Peyer's patch (tissue), 4 donors: ENCODE measurements around the gene SRGAP1. TPM values are rescaled to one million over a fixed set of nuclear protein-coding genes. Genes with fewer than 3 reads are reported as not detected.

Experiments used
- DNase-seq, 3 donors: peaks; one replicate each; pipeline ENCODE4 v3.0.0-alpha.2; 2017 to 2019
- H3K27ac ChIP-seq, 4 donors: fragments of 200-600 bp; sonication (generic); one replicate each; pipeline ENCODE4 v1.5.1; 2016 to 2019
- H3K27me3 ChIP-seq, 2 donors: fragments of 200-600 bp; sonication (generic); one replicate each; pipeline ENCODE4 v1.5.1; 2019
- H3K36me3 ChIP-seq, 3 donors: fragments of 200-600 bp; sonication (generic); one replicate each; pipeline ENCODE4 v1.5.1; 2016 to 2019
- H3K4me1 ChIP-seq, 4 donors: fragments of 200-600 bp; sonication (generic); one replicate each; pipeline ENCODE4 v1.5.1; 2016 to 2019
- H3K4me3 ChIP-seq, 4 donors: fragments of 200-600 bp; sonication (generic); 1 replicate in 3 of 4; 2 replicates in 1 of 4; pipeline ENCODE4 v1.5.1; 2016 to 2019; ENCODE audit warnings: mild to moderate bottlenecking in 1 of 4
- H3K9me3 ChIP-seq, 4 donors: fragments of 200-600 bp; sonication (generic); one replicate each; pipeline ENCODE4 v1.5.1; 2016 to 2019; ENCODE audit warnings: mild to moderate bottlenecking in 1 of 4
- CTCF ChIP-seq, 6 experiments: fragments of 450-650 bp in 4 of 6; fragments of 200-600 bp in 2 of 6; sonication (generic) in 1 of 6; IDR thresholded peaks; one replicate each; pipeline ENCODE4 v1.5.1; 2017 to 2019; ENCODE audit warnings: antibody characterized with exemption in 6 of 6, mild to moderate bottlenecking in 3 of 6, moderate library complexity in 1 of 6
- POLR2A ChIP-seq, 2 donors: fragments of 450-650 bp; IDR thresholded peaks; one replicate each; pipeline ENCODE4 v1.5.1; 2017; ENCODE audit warnings: antibody characterized with exemption in 2 of 2, mild to moderate bottlenecking in 2 of 2, moderate library complexity in 2 of 2
- total RNA-seq, 4 donors: library from RNA; depleted of rRNA; stranded (reverse); fragments of >200 nt; gene quantifications; one replicate each; pipeline ENCODE4 v1.1.0, GENCODE V29; 2016

SRGAP1 gene
- total RNA-seq, 4 donors from 2014 or later: 5.8 to 92.4 (median 16.4) TPM

GRCh38 chr12:63994704-63995103, 150.2 kb downstream of the SRGAP1 start:
- no peak overlapping the region for H3K4me3 ChIP-seq
- H3K27me3 ChIP-seq: no peaks in the 10 kb centered on the region
- no peak overlapping the region for H3K27ac ChIP-seq
- H3K9me3 ChIP-seq: no peaks in the 10 kb centered on the region
- DNase-seq: no peak
- H3K36me3 ChIP-seq: peaks cover 0 to 5% (median 0%) of the 10 kb centered on the region in 3 donors
- H3K4me1 ChIP-seq: no peaks in the 10 kb centered on the region
- no peak for TF ChIP-seq CTCF (IDR thresholded peaks at IDR 0.05)
- TF ChIP-seq POLR2A (IDR thresholded peaks at IDR 0.05): no peak

GRCh38 chr12:63995512-63995911, 151.0 kb downstream of the SRGAP1 start:
- Histone ChIP-seq H3K4me1 (no peaks in the 10 kb centered on the region), H3K9me3 (no peaks in the 10 kb centered on the region), H3K4me3 (no peak overlapping the region), H3K27me3 (no peaks in the 10 kb centered on the region), H3K27ac (no peak overlapping the region), H3K36me3 (no peaks in the 10 kb centered on the region)
- no peak for DNase-seq
- no peak for TF ChIP-seq CTCF (IDR thresholded peaks at IDR 0.05)
- TF ChIP-seq POLR2A (IDR thresholded peaks at IDR 0.05): no peak

GRCh38 chr12:63996556-63996955, 152.1 kb downstream of the SRGAP1 start:
- Histone ChIP-seq H3K27me3 (no peaks in the 10 kb centered on the region), H3K36me3 (no peaks in the 10 kb centered on the region), H3K9me3 (no peaks in the 10 kb centered on the region), H3K4me3 (no peak overlapping the region), H3K4me1 (no peaks in the 10 kb centered on the region), H3K27ac (no peak overlapping the region)
- DNase-seq: no peak
- TF ChIP-seq CTCF (IDR thresholded peaks at IDR 0.05): no peak
- TF ChIP-seq POLR2A (IDR thresholded peaks at IDR 0.05): no peak

- H3K27ac ChIP-seq: no peak overlapping the region
Observed at GRCh38 chr12:63997198-63997597, 152.7 kb downstream of the SRGAP1 start.

GRCh38 chr12:63998584-63998983, 154.1 kb downstream of the SRGAP1 start:
- H3K4me3 ChIP-seq: no peak overlapping the region
- no peaks in the 10 kb centered on the region for H3K36me3 ChIP-seq
- no peaks in the 10 kb centered on the region for H3K27me3 ChIP-seq
- TF ChIP-seq POLR2A (IDR thresholded peaks at IDR 0.05): no peak
- no peak for TF ChIP-seq CTCF (IDR thresholded peaks at IDR 0.05)
- no peak for DNase-seq
- no peaks in the 10 kb centered on the region for H3K9me3 ChIP-seq
- H3K27ac ChIP-seq: no peak overlapping the region
- no peaks in the 10 kb centered on the region for H3K4me1 ChIP-seq

More at GRCh38 chr12:63997198-63997597, 152.7 kb downstream of the SRGAP1 start:
- no peak for DNase-seq
- Histone ChIP-seq H3K4me3 (no peak overlapping the region), H3K36me3 (no peaks in the 10 kb centered on the region), H3K9me3 (no peaks in the 10 kb centered on the region), H3K4me1 (no peaks in the 10 kb centered on the region), H3K27me3 (no peaks in the 10 kb centered on the region)
- TF ChIP-seq POLR2A (IDR thresholded peaks at IDR 0.05) (no peak), CTCF (IDR thresholded peaks at IDR 0.05) (no peak)

GRCh38 chr12:63999853-64000252, 155.4 kb downstream of the SRGAP1 start:
- no peak overlapping the region for H3K4me3 ChIP-seq
- H3K36me3 ChIP-seq: no peaks in the 10 kb centered on the region
- DNase-seq: no peak
- no peak overlapping the region for H3K27ac ChIP-seq
- no peaks in the 10 kb centered on the region for H3K9me3 ChIP-seq
- TF ChIP-seq CTCF (IDR thresholded peaks at IDR 0.05) (no peak), POLR2A (IDR thresholded peaks at IDR 0.05) (no peak)
- no peaks in the 10 kb centered on the region for H3K4me1 ChIP-seq
- H3K27me3 ChIP-seq: no peaks in the 10 kb centered on the region
